RPMI8226 (cell line): Measurements from ENCODE around the gene GPR158.
"Not testable (repeated sequence)": the region's sequence is repeated elsewhere in the genome, so short reads cannot be mapped to it uniquely, and the experiment has no call there.

Experiments
- DNase-seq: peaks from one replicate; pipeline ENCODE4 v3.0.0-alpha.2; 2015

Gene GPR158

DNA sequence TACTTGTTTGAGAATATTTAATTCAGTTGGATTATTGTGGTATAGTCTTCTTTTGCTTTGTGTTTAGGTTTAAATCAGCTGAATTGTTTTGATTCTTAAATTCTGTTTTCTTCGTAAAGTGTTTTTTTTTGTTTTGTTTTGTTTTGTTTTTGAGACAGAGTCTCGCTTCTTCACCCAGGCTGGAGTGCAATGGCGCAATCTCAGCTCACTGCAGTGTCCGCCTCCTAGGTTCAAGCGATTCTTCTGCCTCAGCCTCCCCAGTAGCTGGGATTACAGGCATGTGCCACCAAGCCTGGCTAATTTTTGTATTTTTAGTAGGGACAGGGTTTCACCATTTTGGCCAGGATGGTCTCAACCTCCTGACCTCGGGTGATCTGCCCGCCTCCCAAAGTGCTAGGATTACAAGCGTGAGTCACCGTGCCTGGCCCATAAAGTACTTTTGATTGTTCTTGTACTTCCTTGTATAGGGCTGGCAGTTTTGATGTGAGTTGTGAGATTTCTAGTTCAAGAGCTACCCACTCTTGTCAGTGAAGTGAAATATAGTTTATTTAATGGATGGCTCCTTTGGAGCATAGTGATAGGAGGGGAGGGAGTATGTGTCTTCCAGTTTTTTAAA lies 142.9 kb downstream of the GPR158 start:
- DNase-seq: not testable (repeated sequence)

DNA sequence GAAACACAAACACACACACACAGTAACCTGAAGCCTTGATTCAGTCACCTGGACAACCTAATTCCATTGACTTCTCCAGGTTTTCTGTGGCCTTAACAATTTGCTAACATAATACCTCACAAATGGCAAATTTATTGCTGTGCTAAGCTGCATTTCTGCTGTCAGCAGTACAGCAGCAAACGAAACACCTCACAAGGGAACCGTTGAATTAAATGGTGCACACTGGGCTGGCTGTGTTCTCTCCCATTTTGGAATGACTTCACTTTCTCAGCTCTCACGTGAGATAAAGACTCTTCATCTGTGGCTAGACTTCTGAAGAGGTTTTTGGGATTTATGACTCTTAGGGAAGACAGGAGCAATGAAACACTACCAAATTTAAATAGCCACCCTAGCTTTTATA lies 152.5 kb downstream of the GPR158 start:
- no peak for DNase-seq

DNA sequence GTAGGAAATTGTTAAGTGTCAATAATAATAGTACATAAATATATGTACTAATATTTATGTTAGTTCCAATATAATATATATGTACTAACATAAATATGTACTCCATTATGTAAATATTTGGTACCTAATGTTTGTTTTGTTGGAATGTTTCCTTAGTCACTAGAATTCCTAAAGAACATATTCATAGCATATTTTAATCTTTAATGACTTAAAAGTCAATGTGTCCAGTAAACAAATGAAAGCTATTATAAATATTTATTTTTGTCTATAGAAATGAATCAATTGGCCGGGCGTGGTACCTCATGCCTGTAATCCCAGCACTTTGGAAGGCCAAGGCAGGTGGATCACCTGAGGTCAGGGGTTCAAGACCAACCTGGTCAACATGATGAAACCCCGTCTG lies 153.6 kb downstream of the GPR158 start:
- no peak for DNase-seq

DNA sequence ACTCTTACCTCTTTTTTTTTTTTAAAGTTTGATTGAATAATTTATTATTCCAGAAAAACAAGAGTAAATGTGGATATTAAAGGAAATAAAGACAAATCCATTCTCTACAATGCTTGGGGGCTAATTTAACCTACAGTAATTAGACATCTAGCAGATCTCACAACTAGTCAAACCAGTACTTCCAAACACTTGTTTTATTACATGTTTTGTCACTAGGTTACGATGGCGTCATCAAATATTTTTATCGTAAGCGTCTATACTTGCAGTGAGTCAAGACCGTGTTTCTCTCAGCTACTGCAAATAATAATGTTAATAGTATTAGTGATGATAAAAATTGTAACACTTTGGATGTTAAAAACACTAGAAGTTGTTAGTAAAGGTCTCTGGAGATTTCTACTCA lies 154.8 kb downstream of the GPR158 start:
- not testable (repeated sequence) for DNase-seq

DNA sequence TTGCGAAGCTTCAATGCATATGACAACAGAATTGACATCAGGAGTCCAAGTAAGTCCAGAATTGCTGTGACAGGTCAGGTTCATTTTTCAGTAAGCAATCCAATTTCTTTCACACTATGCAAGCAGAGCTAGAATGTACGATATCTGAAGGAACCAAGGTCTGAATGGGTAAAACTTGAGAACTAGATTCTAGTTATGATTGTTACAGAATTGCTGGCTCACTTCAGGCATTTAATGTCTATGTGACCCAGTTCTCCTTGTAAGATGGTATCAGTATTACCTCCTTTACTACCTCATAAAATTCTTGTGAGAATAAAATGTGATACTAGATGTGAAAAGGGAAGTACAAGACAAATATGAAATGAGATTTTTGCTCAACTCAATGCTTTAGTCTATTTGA lies 159.6 kb downstream of the GPR158 start:
- DNase-seq: no peak

DNA sequence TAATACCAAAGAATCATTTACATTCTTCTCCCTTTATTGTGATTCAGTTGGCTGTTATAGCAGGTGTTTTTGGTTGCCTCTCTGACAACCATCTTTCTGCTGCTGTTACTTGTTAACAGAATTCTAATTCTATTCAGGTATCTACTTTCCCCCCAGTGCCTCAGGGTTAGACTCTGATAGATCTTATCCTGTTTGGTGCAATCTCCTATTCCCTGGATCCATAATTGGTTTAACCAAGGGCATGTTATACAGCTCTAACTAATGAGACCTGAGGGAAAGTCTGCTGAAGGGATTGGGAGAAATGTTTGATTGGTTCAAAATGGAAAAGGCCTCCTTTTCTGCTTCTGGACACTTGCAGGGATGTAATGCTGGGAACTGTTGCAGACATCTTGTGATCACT lies 161.5 kb downstream of the GPR158 start:
- DNase-seq: no peak

DNA sequence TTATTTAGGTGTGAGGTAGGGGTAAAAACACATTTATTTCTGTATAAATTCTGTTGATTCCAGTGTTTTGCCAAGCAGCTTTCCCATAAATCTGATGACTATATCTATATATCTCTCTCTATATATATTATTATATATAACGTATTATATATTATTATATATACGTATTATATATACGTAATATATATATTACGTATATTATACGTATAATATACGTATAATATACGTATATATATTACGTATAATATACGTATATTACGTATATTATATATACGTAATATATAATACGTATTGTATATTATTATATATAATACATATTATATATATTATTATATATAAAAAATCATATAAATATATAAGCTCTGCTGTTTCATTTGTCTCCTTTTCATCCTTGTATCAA lies 163.5 kb downstream of the GPR158 start:
- DNase-seq: no peak

DNA sequence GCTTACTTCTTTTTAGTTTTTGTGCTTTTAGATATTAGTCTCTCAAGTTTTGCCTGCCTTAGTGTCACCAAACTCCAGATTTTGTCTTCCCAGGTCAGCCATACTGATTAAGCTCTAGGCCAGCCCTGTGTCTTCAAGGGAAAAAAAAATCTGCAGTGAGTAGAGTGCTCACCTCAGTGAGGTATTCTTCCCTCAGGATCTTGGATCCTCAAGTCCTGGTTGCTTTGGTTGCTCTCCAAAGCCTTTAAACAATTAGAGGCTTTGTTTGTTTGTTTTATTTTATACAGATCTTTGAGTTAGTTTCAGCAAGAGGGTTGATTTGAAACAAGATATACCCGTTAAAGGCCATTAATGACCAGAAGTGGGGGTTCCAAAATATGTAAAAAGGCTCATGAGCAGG lies 165.2 kb downstream of the GPR158 start:
- DNase-seq: no peak

DNA sequence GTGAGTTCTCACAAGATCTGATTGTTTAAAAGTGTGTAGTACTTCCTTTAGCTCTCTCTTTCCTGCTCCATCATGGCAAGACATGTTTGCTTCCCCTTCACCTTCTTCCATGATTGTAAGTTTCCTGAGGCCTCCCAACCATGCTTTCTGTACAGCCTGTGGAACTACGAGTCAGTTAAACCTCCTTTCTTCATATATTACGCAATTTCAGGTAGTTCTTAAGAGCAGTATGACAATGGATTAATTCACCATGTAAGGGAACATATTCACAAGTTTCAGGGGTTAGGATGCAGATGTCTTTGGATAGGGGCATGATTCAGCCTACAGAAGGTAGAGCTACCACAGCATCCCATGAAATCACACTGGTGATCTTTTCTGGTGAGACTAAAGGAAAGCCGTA lies 174.7 kb downstream of the GPR158 start:
- DNase-seq: no peak

DNA sequence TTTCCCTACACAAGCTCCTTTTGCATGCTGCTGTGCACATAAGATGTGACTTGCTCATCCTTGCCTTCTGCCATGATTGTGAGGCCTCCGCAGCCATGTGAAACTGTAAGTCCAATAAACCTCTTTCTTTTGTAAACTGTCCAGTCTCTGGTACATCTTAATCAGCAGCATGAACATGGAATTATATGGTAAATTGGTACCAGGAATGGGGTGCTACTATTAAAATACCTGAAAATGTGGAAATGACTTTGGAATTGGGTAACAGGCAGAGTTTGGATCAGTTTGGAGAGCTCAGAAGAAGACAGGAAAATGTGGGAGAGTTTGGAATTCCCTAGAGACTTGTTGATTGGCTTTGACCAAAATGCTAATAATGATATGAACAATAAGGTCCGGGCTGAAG lies 181.8 kb downstream of the GPR158 start:
- no peak for DNase-seq

DNA sequence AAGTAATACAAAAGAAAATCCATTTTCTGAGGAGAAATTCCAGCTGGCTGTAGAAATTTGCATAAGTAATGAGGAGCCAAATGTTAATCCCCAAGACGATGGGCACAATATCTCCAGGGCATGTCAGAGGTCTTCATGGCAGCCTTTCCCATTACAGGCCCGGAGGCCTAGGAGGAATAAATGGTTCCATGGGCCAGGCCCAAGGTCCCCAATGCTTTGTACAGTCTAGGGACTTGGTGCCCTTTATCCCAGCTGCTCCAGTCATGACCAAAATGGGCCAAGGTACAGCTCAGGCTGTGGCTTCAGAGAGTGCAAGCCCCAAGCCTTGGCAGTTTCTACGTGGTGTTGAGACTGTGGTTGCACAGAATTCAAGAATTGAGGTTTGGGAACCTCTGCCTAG lies 182.5 kb downstream of the GPR158 start:
- no peak for DNase-seq

DNA sequence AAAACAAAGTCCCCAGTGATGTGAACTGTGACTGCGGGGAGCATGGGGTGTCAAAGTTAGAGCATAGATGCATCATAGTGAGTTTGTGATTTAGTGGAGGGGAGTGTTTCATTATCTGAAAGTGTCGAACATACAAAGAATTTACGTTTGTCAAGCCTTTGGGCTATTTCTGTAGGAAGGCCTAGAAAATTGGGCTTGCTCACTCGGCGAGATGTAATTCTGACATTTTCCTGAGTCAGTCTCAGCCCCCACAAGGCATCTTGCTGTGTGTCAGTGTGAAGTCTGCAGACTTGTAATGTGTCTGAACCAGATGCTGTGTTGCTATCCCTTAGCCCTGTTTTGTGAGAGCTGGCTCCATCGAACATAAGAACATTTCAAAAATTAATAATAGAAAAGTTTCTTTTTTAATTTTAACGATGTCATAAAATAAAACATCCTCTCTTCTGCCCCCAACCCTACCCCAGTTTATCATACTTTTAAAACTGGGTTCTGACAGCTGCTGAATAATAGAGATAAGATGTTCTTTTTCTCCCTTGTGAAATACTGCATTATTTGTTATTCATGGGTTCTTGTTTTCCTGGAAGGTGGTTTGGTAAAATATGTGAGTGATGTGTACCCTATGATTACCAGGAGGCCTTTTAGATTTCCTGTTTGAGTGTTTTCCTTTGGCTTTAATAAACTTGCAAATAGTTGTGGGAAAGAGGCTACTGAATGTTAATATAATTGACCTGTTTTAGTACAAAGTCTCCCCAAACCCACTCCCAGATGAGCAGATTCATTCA lies 207.4 kb downstream of the GPR158 start:
- no peak for DNase-seq

DNA sequence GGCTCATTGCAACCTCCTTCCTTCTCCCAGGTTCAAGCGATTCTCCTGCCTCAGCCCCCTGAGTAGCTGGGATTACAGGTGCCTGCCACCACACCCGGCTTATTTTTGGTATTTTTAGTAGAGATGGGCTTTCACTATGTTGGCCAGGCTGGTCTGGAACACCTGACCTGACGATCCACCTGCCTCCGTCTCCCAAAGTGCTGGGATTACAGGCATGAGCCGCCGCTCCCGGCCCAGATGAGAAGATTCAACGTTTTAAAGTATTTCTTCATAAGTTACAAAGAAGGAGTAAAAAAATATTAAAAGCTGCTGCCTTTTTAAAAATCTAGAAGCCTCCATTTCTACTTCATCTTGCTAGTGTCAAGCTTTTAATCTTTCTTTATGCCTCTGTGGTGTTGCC lies 208.1 kb downstream of the GPR158 start:
- DNase-seq: not testable (repeated sequence)

DNA sequence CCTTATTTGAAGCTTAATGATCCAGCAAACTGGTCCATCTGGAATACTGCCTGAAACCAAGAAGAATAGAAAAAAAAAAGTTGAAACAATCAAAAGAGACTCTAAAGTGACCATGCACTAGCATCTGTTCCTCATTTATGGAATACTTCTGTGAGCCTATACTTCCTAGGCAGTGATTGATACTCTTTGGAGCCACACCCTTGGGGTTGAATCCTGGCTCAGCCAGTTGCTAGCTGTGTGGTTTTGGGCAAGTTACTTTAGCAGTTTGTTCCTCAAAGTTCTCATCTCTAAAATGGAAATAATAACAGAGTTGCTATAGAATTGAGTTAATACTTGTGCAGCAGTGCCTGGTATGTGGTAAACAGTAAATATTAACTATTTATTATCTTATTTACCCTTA lies 208.9 kb downstream of the GPR158 start:
- DNase-seq: no peak

DNA sequence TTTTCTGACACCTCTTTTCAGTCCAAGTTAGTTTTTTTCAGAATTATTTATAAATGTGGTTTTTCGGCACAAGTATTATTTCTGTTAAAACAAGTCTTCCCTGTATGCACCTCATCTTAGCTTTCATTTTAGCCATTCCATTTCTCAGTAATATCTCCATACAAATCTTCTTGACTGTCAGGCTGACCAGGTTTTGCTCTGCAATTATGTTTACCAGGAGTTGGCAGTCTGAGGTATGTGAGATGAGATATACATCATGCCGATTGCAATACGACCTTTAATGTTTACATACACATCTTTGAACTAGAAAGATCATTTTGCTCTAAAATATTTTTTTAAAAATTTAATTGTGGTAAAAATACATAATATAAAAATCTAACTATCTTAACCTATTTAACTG lies 209.8 kb downstream of the GPR158 start:
- DNase-seq: no peak

DNA sequence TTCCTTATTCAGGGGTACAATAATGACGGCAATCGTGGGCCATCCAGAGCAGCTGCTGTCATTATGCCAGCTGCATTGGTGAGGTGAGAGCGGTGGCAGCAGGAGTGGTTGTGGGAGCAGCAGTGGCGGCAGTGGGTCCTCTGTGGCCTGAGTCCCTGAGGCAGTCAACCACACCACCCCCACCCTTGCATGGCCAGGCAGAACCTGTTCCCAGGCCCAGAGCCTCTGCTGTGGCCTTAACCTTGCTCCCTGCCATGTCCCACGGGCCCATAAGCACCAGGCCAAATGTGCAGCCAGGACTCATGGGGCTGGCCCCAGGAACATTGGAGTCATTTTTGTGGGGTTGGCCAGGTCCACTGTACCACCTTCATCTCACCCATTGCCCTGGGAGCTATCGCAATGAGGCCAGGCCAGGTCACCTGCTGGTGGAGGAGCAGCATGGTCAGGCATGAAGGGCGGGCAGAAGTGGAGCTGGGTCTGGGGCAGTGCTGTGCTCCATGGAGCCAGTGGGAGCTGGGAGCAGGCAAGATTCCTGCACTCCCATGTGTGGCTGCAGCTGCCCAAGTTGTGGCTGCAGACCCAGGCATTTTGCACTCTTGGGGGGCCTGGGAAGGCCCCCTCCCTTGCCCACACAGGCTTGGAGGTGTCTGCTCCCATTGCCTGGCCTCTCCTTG lies 213.5 kb downstream of the GPR158 start:
- no peak for DNase-seq

DNA sequence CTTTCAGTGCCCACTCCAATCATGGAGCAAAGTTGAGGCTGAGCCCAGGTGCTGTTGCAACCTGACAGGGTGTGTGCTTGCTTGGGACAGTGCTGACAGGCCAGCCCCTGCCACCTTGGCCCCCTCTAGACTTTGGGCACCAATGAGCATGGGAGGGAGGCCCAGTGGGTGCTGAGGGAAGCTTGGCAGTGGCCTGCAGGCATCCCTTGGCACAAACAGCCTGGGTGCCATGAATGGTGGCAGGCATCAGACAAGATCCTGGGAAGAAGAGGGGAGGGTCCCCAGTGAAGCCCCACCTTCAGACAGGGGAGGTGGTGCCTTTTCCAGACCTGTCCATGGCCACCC lies 214.0 kb downstream of the GPR158 start:
- DNase-seq: no peak

DNA sequence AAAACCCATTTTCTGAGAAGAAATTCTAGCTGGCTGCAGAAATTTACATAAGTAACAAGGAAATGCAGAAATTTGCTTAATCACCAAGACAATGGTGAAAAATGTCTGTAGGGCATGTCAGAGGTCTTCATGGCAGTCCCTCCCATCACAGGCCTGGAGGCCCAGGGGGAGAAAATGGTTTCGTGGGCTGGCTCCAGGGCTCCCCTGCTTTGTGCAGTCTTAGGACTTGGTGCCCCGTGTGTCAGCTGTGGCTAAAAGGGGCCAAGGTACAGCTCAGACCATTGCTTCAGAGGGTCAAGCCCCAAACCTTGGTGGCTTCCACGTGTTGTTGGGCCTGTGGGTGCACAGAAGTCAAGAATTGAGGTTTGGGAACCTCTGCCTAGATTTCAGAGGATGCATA lies 215.9 kb downstream of the GPR158 start:
- DNase-seq: no peak

DNA sequence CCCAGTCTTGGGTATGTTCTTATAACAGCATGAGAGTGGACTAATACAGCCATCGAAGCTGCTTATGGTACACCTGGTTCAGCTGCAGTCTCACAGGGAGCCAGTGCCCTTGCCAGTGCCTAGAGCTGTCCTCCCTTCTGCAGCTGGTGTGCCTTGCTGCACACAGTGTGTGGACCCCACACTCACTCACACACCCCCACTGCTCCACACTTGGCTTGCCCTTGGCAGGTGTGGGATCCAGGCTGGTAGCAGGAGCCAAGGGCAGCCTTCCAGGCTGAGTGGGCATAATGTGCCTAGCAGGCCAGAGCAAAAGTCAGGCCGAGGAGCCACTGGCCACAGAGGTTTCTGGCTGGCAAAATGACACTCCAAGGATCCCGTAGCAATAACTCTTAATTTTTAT lies 217.3 kb downstream of the GPR158 start:
- DNase-seq: no peak

DNA sequence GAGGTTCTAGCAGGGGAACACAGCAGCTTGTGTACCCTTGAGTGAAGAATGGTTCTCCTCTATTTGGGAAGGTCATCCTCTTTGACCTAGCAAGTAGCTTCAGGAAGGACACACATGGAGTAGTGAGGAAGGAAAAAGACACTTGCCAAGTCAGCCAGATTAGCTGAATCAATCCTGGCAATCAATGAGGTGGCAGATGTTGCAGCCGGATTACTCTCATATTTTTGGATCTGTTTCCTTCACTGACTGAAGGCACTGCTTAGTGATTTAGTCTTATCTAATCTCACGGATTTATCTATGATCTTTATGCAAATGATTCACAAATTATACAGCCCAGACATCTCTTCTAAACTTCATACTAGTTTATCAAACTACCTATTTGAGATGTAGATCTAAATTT lies 218.8 kb downstream of the GPR158 start:
- no peak for DNase-seq

DNA sequence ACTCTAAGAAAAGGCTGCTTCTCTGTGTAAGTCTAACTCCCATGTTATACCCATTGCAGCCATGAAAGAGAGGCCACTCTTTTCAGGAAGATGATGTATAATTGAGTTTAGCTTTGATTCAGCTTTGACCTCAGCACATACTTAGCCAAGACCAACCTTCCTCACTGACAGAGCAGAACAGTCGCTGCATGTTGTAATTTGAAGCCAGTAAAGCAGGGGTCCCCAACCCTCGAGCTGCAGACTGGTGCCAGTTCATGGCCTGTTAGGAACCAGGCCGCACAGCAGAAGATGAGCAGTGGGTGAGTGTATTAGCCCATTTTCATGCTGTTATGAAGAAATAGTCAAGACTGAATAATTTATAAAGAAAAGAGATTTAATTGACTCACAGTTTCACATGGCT lies 223.9 kb downstream of the GPR158 start:
- no peak for DNase-seq

DNA sequence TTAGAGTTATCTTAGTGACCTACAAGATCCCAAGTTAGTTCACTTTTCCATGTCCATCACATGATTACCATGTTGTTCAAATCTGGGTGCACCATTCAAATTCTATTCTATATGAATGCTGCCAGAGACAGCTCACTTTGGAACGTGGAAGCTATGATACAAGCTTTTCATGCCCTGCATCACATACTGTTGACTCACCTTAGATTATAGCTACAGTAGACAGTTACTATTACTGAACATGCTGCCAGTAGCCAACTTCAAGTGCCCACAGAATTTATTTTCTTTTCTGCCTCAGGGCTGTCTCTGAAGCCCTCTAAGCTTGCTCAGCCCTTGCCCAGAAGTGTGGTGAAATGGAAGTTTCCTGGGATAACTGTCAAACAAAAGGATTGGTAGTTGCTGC lies 231.1 kb downstream of the GPR158 start:
- no peak for DNase-seq

DNA sequence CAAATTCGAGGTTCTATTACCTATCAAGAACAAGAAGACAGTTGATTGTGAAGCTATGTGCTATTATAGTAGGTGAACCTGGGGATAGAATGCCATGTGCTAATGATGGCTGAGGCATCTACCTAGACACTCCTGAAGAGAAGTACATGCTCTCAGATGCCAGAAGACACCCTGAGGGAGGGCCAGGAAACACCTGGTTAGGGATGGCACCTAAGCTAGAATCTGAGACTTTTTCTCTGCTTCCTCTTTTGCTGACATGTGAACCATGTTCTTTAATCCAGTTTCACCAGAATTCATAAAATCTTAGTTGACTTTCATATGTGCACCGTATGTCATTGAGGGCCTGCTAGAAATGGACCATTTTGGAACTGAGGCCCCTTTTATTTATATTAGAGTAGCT lies 242.8 kb downstream of the GPR158 start:
- peak; percentile 16 for DNase-seq

DNA sequence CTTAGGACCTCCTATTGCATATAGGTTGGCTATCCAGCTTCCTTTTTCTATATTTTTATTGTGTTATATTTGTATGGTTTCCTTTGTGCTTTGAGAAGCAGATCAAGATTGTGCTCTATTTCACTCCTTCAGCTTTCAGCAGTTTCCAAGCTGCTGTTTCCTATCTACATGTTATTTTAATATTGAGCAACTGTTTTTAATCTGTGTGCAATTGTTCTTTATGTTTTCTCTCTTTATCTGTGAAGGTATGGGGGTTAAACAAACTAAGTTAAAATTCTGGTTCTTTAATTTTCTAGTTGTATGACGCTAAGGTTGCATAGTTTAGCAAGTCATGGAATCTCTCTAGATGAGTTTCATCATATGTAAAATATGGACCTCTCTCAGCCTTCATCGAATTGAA lies 251.0 kb downstream of the GPR158 start:
- DNase-seq: no peak

DNA sequence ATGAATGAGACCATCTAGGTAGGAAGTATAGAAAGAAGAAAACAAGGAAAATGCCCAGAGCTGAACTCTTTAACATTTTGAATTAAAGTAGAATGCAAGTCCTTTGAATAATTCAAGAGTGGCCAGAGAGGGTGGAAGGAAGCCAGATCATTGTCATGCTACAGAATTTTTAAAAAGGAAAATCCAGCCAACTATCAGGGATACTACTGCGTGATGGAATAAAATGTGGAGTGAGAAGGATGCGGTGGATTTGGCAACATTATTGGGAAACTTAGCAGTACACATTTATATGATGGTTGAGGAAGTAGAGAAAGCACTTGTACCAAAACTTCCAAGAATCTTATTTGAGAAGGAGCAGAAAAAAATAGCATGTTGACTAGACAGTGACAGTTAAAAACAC lies 261.6 kb downstream of the GPR158 start:
- DNase-seq: no peak
